ENCODE measurements around the gene TMEM59L.

DNA sequence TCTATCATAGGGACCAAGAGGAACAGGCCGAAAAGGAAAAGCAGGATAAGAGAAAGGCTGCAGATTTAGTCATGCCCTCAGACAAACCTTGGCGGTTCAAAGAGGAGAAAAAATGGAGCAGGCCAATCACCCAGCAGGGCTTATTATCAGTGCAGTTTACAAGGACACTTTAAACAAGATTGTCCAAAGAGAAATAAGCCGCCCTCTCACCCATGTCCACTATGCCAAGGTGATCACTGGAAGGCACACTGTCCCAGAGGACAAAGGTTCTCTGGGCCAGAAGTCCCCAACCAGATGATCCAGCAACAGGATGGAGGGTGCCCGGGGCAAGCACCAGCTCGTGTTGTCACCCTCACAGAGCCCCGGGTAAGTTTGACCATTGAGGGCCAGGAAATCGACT is 32.4 kb upstream of the TMEM59L start:
- TF ChIP-seq, protein P1, sequence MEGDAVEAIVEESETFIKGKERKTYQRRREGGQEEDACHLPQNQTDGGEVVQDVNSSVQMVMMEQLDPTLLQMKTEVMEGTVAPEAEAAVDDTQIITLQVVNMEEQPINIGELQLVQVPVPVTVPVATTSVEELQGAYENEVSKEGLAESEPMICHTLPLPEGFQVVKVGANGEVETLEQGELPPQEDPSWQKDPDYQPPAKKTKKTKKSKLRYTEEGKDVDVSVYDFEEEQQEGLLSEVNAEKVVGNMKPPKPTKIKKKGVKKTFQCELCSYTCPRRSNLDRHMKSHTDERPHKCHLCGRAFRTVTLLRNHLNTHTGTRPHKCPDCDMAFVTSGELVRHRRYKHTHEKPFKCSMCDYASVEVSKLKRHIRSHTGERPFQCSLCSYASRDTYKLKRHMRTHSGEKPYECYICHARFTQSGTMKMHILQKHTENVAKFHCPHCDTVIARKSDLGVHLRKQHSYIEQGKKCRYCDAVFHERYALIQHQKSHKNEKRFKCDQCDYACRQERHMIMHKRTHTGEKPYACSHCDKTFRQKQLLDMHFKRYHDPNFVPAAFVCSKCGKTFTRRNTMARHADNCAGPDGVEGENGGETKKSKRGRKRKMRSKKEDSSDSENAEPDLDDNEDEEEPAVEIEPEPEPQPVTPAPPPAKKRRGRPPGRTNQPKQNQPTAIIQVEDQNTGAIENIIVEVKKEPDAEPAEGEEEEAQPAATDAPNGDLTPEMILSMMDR (IDR thresholded peaks at IDR 0.05; ENCODE audit: low read depth, low read length, missing input control): no peak
- TF ChIP-seq JUND (IDR thresholded peaks at IDR 0.05): no peak
